Measurements from ENCODE around the gene C22orf39. TPM values are rescaled to one million over a fixed set of nuclear protein-coding genes. Genes with fewer than 3 reads are reported as not detected.

Gene C22orf39
- total and polyA plus RNA-seq, 4 donors = 47.9 to 66.4 (median 56.6) TPM

DNA sequence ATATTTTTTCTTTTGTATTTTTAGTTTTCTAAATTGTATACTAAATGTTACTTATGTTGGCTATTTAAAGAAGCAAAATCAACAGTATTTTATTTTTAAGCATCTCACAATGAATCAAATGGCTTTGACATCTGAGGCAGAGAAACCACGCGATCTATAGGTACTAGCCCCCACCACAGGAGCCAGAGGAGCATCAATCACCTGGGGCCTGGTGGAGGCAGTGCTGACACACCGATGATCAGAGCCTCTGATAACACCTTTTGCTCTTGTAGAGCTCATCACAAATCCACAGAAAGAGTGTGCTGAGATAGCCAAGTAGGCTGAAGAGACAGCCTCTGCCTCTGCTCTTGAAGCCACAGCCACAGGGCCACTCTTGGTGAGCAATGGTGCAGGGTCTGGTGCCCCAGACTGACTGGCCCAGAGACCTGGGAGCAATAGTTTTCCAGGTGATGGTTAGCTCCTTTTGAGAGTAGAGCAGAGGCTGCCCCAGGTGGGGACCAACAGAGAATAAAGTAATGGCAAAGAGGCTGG is 41.2 kb downstream of the C22orf39 start:
- no peak for DNase-seq (ENCODE audit: low read depth in 4 of 6, low spot score in 6 of 6)
- H3K4me1 ChIP-seq (ENCODE audit: control insufficient read depth, insufficient read depth, low read length) = peaks cover 5% of the 10 kb centered on the region
- H3K36me3 ChIP-seq (ENCODE audit: control insufficient read depth, insufficient read depth, low read length) = peaks cover 39% of the 10 kb centered on the region
- H3K4me3 ChIP-seq (ENCODE audit: low read depth, low read length) = no peak overlapping the region
- no peaks in the 10 kb centered on the region for H3K9me3 ChIP-seq (ENCODE audit: control insufficient read depth, insufficient read depth, low read length)
- no peaks in the 10 kb centered on the region for H3K27me3 ChIP-seq (ENCODE audit: control insufficient read depth, insufficient read depth, low read length)
- H3K27ac ChIP-seq (ENCODE audit: low read depth, low read length) = no peak overlapping the region
- 94% methylated on average over 3 of the region's 3 CpGs for WGBS (ENCODE audit: insufficient coverage)

DNA sequence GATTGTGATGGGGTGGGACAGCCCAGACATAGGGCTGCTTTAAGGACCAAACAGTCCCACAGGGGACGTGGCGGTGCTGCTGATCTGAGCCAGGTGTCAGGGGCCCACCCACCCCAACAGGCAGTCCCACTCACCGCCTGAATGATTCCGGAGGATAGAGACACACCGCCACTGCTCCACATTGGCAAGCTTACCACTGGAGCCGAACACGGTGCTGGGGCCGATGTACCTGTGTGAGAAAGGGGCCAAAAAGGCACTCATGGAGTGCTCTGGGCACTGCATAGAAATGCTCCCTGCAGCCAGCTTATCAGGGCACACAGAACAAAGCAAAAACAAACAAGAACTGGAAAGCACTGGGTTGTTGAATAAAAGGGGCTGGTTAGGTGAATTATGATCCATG is 41.9 kb downstream of the C22orf39 start:
- peaks cover 42% of the 10 kb centered on the region for H3K36me3 ChIP-seq (ENCODE audit: control insufficient read depth, insufficient read depth, low read length)

DNA sequence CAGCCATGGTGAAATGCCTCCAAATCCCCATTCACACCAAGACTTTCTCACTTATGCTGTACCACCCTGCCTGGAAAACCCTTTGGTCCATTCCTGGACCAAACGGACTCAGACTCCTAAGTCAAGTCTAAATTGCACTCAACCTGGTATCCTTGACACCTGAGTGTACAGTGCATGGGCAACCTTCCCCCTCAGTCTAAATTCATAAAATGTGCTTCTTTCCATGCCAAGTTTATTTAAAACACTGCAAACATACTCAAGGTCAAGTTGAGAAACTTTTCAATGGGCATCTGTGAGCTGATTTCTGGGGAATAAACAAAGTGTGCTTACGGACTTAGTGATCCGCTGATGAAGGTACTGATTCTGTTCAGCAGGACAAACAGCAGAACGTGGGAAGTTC is 42.4 kb downstream of the C22orf39 start:
- WGBS (ENCODE audit: insufficient coverage) = 92% methylated on average over 1 of the region's 4 CpGs
- Histone ChIP-seq H3K4me1 (ENCODE audit: control insufficient read depth, insufficient read depth, low read length) (no peaks in the 10 kb centered on the region), H3K27ac (ENCODE audit: low read depth, low read length) (no peak overlapping the region), H3K36me3 (ENCODE audit: control insufficient read depth, insufficient read depth, low read length) (peaks cover 42% of the 10 kb centered on the region), H3K27me3 (ENCODE audit: control insufficient read depth, insufficient read depth, low read length) (no peaks in the 10 kb centered on the region), H3K4me3 (ENCODE audit: low read depth, low read length) (no peak overlapping the region), H3K9me3 (ENCODE audit: control insufficient read depth, insufficient read depth, low read length) (no peaks in the 10 kb centered on the region)
- no peak for DNase-seq (ENCODE audit: low read depth in 4 of 6, low spot score in 6 of 6)

More for the DNA sequence above, 41.9 kb downstream of the C22orf39 start:
- DNase-seq (ENCODE audit: low read depth in 4 of 6, low spot score in 6 of 6) = no peak
- no peaks in the 10 kb centered on the region for H3K27me3 ChIP-seq (ENCODE audit: control insufficient read depth, insufficient read depth, low read length)
- H3K27ac ChIP-seq (ENCODE audit: low read depth, low read length) = no peak overlapping the region
- no peaks in the 10 kb centered on the region for H3K4me1 ChIP-seq (ENCODE audit: control insufficient read depth, insufficient read depth, low read length)
- WGBS (ENCODE audit: insufficient coverage) = 97% methylated on average over 8 of the region's 8 CpGs
- H3K9me3 ChIP-seq (ENCODE audit: control insufficient read depth, insufficient read depth, low read length) = no peaks in the 10 kb centered on the region
- H3K4me3 ChIP-seq (ENCODE audit: low read depth, low read length) = no peak overlapping the region

DNA sequence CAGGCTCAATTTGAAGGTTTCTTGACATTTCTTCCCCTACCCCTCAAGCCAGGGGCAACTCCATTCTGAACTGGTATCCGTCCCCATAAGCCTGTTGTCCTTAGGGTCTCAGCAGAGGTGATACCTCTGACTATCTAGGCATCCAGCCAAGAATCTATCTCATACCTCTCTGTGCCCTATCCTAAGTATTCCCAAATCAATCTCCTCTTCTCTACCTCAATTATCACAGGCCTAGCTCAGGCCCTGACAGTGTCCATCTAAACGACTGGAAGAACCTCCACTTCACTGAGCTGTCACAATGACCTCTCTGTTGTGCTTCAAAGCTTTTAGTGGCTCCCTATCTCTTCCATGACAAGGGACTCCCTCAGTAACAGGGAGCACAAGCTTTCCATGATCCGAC is 42.8 kb downstream of the C22orf39 start:
- Histone ChIP-seq H3K4me3 (ENCODE audit: low read depth, low read length) (no peak overlapping the region), H3K36me3 (ENCODE audit: control insufficient read depth, insufficient read depth, low read length) (peaks cover 39% of the 10 kb centered on the region), H3K27ac (ENCODE audit: low read depth, low read length) (no peak overlapping the region), H3K4me1 (ENCODE audit: control insufficient read depth, insufficient read depth, low read length) (no peaks in the 10 kb centered on the region), H3K27me3 (ENCODE audit: control insufficient read depth, insufficient read depth, low read length) (no peaks in the 10 kb centered on the region), H3K9me3 (ENCODE audit: control insufficient read depth, insufficient read depth, low read length) (no peaks in the 10 kb centered on the region)
- no peak for DNase-seq (ENCODE audit: low read depth in 4 of 6, low spot score in 6 of 6)
- 100% methylated on average over 3 of the region's 3 CpGs for WGBS (ENCODE audit: insufficient coverage)

DNA sequence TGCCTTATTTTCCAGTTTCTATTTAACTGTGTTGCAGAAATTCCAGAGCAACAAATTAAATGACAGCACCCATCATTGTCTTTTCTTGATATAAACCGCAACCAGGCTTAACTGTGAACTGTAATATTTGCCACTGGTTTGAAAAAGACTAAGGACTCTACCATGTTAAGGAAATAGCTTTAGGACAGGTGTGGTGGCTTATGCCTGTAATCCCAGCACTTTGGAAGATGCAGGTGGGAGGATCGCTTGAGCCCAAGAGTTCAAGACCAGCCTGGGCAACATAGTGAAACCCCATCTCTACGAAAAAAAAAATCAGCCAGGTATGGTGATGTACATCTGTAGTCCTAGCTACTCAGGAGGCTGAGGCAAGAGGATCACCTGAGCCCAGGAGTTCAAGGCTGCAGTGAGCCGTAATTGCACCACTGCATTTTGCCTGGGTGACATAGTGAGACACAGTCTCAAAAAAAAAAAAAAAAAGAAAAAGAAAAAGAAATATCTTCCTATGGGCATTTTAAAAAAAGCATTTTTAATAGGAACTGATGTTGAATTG is 44.8 kb downstream of the C22orf39 start:
- H3K36me3 ChIP-seq (ENCODE audit: control insufficient read depth, insufficient read depth, low read length) = peaks cover 36% of the 10 kb centered on the region
- H3K4me3 ChIP-seq (ENCODE audit: low read depth, low read length) = no peak overlapping the region
- H3K27me3 ChIP-seq (ENCODE audit: control insufficient read depth, insufficient read depth, low read length) = no peaks in the 10 kb centered on the region
- WGBS (ENCODE audit: insufficient coverage) = 100% methylated on average over 2 of the region's 4 CpGs
- no peak for DNase-seq (ENCODE audit: low read depth in 4 of 6, low spot score in 6 of 6)
- no peaks in the 10 kb centered on the region for H3K9me3 ChIP-seq (ENCODE audit: control insufficient read depth, insufficient read depth, low read length)
- H3K4me1 ChIP-seq (ENCODE audit: control insufficient read depth, insufficient read depth, low read length) = no peaks in the 10 kb centered on the region
- no peak overlapping the region for H3K27ac ChIP-seq (ENCODE audit: low read depth, low read length)

DNA sequence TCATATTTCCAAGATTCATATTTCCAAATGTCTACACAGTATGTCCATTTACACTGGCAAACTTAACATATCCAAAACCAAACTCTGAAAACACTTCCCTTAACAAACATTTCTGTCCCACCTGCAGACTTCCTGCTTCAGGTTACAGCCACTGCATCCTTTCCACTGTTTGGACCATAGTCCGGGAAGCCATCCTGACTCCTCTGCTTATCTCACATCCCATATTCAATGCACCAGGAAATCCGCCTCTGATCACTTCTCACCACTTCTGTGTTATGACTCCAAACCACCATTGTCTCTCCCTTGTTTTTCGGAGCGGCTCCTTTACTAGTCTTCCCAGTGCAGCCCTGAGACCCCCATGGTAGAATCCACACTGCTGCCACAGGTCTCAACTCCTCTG is 46.0 kb downstream of the C22orf39 start:
- WGBS (ENCODE audit: insufficient coverage) = 100% methylated on average over 4 of the region's 4 CpGs
- no peaks in the 10 kb centered on the region for H3K9me3 ChIP-seq (ENCODE audit: control insufficient read depth, insufficient read depth, low read length)
- H3K4me1 ChIP-seq (ENCODE audit: control insufficient read depth, insufficient read depth, low read length) = no peaks in the 10 kb centered on the region
- no peak overlapping the region for H3K4me3 ChIP-seq (ENCODE audit: low read depth, low read length)
- no peaks in the 10 kb centered on the region for H3K27me3 ChIP-seq (ENCODE audit: control insufficient read depth, insufficient read depth, low read length)
- H3K27ac ChIP-seq (ENCODE audit: low read depth, low read length) = no peak overlapping the region
- no peak for DNase-seq (ENCODE audit: low read depth in 4 of 6, low spot score in 6 of 6)
- H3K36me3 ChIP-seq (ENCODE audit: control insufficient read depth, insufficient read depth, low read length) = peaks cover 41% of the 10 kb centered on the region

DNA sequence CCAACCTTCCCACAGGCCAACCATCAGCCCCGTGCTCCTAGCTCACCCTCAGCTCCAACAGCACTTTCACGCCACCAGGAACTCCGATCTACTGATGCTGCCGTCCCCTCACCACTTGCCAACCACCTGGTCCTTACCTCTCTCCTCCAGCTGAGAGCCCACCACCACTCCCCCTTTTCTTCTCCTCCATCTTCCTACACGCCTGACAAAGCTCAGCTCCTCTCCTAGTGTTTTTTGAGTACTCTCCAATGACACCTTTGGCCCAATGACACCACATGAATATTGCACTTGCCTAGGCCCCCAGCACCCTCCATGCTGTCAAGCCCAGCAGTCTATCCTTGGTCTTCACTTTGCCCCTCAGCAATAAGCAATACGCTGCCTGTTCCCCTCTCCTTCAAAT is 46.6 kb downstream of the C22orf39 start:
- no peak for DNase-seq (ENCODE audit: low read depth in 4 of 6, low spot score in 6 of 6)
- 93% methylated on average over 6 of the region's 6 CpGs for WGBS (ENCODE audit: insufficient coverage)
- Histone ChIP-seq H3K9me3 (ENCODE audit: control insufficient read depth, insufficient read depth, low read length) (no peaks in the 10 kb centered on the region), H3K4me3 (ENCODE audit: low read depth, low read length) (no peak overlapping the region), H3K36me3 (ENCODE audit: control insufficient read depth, insufficient read depth, low read length) (peaks cover 44% of the 10 kb centered on the region), H3K27ac (ENCODE audit: low read depth, low read length) (no peak overlapping the region), H3K4me1 (ENCODE audit: control insufficient read depth, insufficient read depth, low read length) (no peaks in the 10 kb centered on the region), H3K27me3 (ENCODE audit: control insufficient read depth, insufficient read depth, low read length) (no peaks in the 10 kb centered on the region)

DNA sequence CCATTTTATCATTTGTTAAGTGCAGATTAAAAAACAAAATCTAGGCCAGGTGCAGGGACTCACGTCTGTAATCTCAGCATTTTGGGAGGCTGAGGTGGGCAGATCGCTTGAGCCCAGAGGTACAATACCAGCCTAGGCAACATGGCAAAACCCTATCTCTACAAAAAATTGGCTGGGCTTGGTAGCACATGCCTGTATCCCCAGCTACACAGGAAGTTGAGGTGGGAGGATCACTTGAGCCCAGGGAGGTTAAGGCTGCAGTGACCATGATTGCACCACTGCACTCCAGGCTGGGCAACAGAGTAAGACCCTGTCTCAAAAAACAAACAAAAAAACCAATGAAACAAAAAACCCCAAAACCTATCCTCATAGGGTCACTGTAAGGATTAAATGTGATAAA is 48.9 kb downstream of the C22orf39 start:
- Histone ChIP-seq H3K4me1 (ENCODE audit: control insufficient read depth, insufficient read depth, low read length) (no peaks in the 10 kb centered on the region), H3K27ac (ENCODE audit: low read depth, low read length) (no peak overlapping the region), H3K9me3 (ENCODE audit: control insufficient read depth, insufficient read depth, low read length) (no peaks in the 10 kb centered on the region), H3K36me3 (ENCODE audit: control insufficient read depth, insufficient read depth, low read length) (peaks cover 55% of the 10 kb centered on the region), H3K4me3 (ENCODE audit: low read depth, low read length) (no peak overlapping the region), H3K27me3 (ENCODE audit: control insufficient read depth, insufficient read depth, low read length) (no peaks in the 10 kb centered on the region)
- 100% methylated on average over 2 of the region's 2 CpGs for WGBS (ENCODE audit: insufficient coverage)
- no peak for DNase-seq (ENCODE audit: low read depth in 4 of 6, low spot score in 6 of 6)

DNA sequence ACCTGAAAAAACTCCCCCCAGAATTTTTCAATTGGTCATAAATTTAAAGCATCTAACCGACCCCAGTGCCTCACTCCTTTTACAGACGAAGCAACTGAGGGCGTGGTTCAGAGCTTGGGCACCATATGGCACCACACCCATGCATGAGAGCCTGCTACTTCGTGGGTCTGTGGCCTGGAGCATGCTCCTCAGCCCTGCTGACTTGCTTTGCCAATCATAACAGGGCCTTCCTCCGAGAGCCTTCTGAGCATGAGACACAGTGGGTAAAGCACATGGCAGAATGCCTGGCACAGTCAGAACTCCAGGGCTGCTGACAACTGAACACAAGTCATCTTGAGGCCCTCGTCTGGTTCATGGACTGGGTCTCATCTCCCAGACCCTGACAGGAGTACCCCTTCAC is 49.3 kb downstream of the C22orf39 start:
- 82% methylated on average over 6 of the region's 6 CpGs for WGBS (ENCODE audit: insufficient coverage)
- peaks cover 59% of the 10 kb centered on the region for H3K36me3 ChIP-seq (ENCODE audit: control insufficient read depth, insufficient read depth, low read length)
- no peak for DNase-seq (ENCODE audit: low read depth in 4 of 6, low spot score in 6 of 6)
- H3K4me3 ChIP-seq (ENCODE audit: low read depth, low read length) = no peak overlapping the region
- no peaks in the 10 kb centered on the region for H3K27me3 ChIP-seq (ENCODE audit: control insufficient read depth, insufficient read depth, low read length)
- no peak overlapping the region for H3K27ac ChIP-seq (ENCODE audit: low read depth, low read length)
- H3K4me1 ChIP-seq (ENCODE audit: control insufficient read depth, insufficient read depth, low read length) = no peaks in the 10 kb centered on the region
- no peaks in the 10 kb centered on the region for H3K9me3 ChIP-seq (ENCODE audit: control insufficient read depth, insufficient read depth, low read length)

DNA sequence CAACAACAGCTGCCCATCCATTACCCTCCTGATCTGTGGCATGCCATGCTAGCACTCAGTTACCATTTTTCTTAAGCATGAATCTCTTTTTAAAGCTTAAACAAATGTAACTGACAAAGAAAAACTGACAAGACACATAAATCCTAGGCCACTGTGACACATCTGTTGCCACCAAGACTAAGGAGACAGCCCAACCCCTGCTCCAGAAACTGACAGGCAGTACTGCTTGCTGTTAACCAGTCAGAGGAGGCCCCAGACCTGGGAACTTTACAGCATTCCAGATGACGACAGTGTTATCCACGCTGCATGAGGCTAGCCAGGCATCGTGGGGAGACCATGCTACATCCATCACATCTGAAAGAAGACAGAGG is 49.8 kb downstream of the C22orf39 start:
- Histone ChIP-seq H3K36me3 (ENCODE audit: control insufficient read depth, insufficient read depth, low read length) (peaks cover 63% of the 10 kb centered on the region), H3K4me1 (ENCODE audit: control insufficient read depth, insufficient read depth, low read length) (no peaks in the 10 kb centered on the region), H3K4me3 (ENCODE audit: low read depth, low read length) (no peak overlapping the region), H3K27ac (ENCODE audit: low read depth, low read length) (no peak overlapping the region), H3K9me3 (ENCODE audit: control insufficient read depth, insufficient read depth, low read length) (no peaks in the 10 kb centered on the region), H3K27me3 (ENCODE audit: control insufficient read depth, insufficient read depth, low read length) (no peaks in the 10 kb centered on the region)
- DNase-seq (ENCODE audit: low read depth in 4 of 6, low spot score in 6 of 6) = no peak
- WGBS (ENCODE audit: insufficient coverage) = 100% methylated on average over 3 of the region's 3 CpGs

Data from spinal cord (tissue), 10 donors.